ENCODE measurements around the gene OR6K6. TPM values are rescaled to one million over a fixed set of nuclear protein-coding genes. Genes with fewer than 3 reads are reported as not detected.

OR6K6 gene
- total RNA-seq, 2 donors from 2014 or later: not detected

DNA sequence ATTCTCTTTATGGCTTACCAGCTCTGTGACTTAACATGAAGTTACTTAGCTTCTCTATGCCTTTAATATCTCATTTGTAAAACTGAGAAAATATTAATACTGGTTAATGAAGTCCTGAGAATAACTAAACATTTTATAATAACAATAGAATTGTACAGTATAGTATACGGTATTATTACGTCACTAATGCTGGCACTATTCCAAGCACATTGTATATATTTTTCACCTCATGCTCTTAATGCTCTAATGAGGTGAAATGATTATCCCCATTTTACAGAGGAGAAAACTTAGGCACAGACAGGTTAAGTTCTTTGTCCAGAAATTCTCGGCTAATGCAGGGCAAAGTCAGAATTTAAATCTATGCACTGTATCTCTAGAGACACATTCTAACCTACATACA is 34.9 kb upstream of the OR6K6 start:
- Histone ChIP-seq H3K36me3 (ENCODE audit: control insufficient read depth, insufficient read depth, low read length) (no peaks in the 10 kb centered on the region), H3K4me3 (ENCODE audit: low read length) (no peak overlapping the region), H3K9ac (ENCODE audit: extremely low read depth, low read length, poor library complexity, severe bottlenecking) (no peak overlapping the region), H3K27me3 (ENCODE audit: control insufficient read depth, insufficient read depth, low read length, poor library complexity, severe bottlenecking) (no peaks in the 10 kb centered on the region), H3K9me3 (ENCODE audit: control insufficient read depth, low read length) (no peaks in the 10 kb centered on the region), H3K4me1 (ENCODE audit: control insufficient read depth, insufficient read depth, low read length) (no peaks in the 10 kb centered on the region), H3K27ac (ENCODE audit: low read depth, low read length) (no peak overlapping the region)
- 95% methylated on average over 3 of the region's 3 CpGs; no CpG with 5 or more reads in 1 of the 2 experiments for WGBS, 2 experiments (ENCODE audit: insufficient coverage in 1 of 2, insufficient read length in 1 of 2)
- Mint-ChIP-seq H3K9me3 (no peaks in the 10 kb centered on the region), H3K4me3 (no peak overlapping the region), H3K27ac (no peak overlapping the region), H3K27me3 (ENCODE audit: insufficient read depth) (no peaks in the 10 kb centered on the region), H3K4me1 (no peaks in the 10 kb centered on the region), H3K36me3 (ENCODE audit: low read depth) (no peaks in the 10 kb centered on the region)
- TF ChIP-seq CTCF (conservative IDR thresholded peaks at IDR 0.05): no peak
- DNase-seq: no peak

- H3K4me1 ChIP-seq (ENCODE audit: control insufficient read depth, insufficient read depth, low read length): no peaks in the 10 kb centered on the region
- no peak within 1 kb of the TSS for H3K9ac ChIP-seq (ENCODE audit: extremely low read depth, low read length, poor library complexity, severe bottlenecking)
- 85% methylated on average over 2 of the region's 2 CpGs; no CpG with 5 or more reads in 1 of the 2 experiments for WGBS, 2 experiments (ENCODE audit: insufficient coverage in 1 of 2, insufficient read length in 1 of 2)
- H3K4me3 ChIP-seq (ENCODE audit: low read length): no peak within 1 kb of the TSS
- H3K9me3 ChIP-seq (ENCODE audit: control insufficient read depth, low read length): no peaks in the 10 kb centered on the region
- no peaks in the 10 kb centered on the region for H3K36me3 ChIP-seq (ENCODE audit: control insufficient read depth, insufficient read depth, low read length)
- Mint-ChIP-seq H3K27ac (no peak within 1 kb of the TSS), H3K9me3 (no peaks in the 10 kb centered on the region), H3K36me3 (ENCODE audit: low read depth) (no peaks in the 10 kb centered on the region), H3K4me1 (no peaks in the 10 kb centered on the region), H3K27me3 (ENCODE audit: insufficient read depth) (no peaks in the 10 kb centered on the region), H3K4me3 (no peak within 1 kb of the TSS)
- DNase-seq: no peak
- H3K27ac ChIP-seq (ENCODE audit: low read depth, low read length): no peak within 1 kb of the TSS
- H3K27me3 ChIP-seq (ENCODE audit: control insufficient read depth, insufficient read depth, low read length, poor library complexity, severe bottlenecking): no peaks in the 10 kb centered on the region
- no peak for TF ChIP-seq CTCF (conservative IDR thresholded peaks at IDR 0.05)
Observed at GRCh38 chr1:158720620-158721019, 33.9 kb upstream of the OR6K6 start, which contains the start of gene OR6K3. Gene OR6K3, minus strand, starts transcription at chr1:158720720. Its CDS starts 2,605 bp downstream, at chr1:158718115.

- no peaks in the 10 kb centered on the region for H3K27me3 ChIP-seq (ENCODE audit: control insufficient read depth, insufficient read depth, low read length, poor library complexity, severe bottlenecking)
- Mint-ChIP-seq H3K4me3 (no peak overlapping the region), H3K9me3 (no peaks in the 10 kb centered on the region), H3K27me3 (ENCODE audit: insufficient read depth) (no peaks in the 10 kb centered on the region), H3K4me1 (no peaks in the 10 kb centered on the region), H3K36me3 (ENCODE audit: low read depth) (no peaks in the 10 kb centered on the region), H3K27ac (no peak overlapping the region)
- TF ChIP-seq CTCF (conservative IDR thresholded peaks at IDR 0.05): no peak
- no peaks in the 10 kb centered on the region for H3K9me3 ChIP-seq (ENCODE audit: control insufficient read depth, low read length)
- 93 to 100% methylated on average over 5 of the region's 5 CpGs for WGBS, 2 experiments (ENCODE audit: insufficient coverage in 1 of 2, insufficient read length in 1 of 2)
- H3K4me1 ChIP-seq (ENCODE audit: control insufficient read depth, insufficient read depth, low read length): no peaks in the 10 kb centered on the region
- no peak for DNase-seq
- H3K4me3 ChIP-seq (ENCODE audit: low read length): no peak overlapping the region
- no peaks in the 10 kb centered on the region for H3K36me3 ChIP-seq (ENCODE audit: control insufficient read depth, insufficient read depth, low read length)
- no peak overlapping the region for H3K27ac ChIP-seq (ENCODE audit: low read depth, low read length)
- H3K9ac ChIP-seq (ENCODE audit: extremely low read depth, low read length, poor library complexity, severe bottlenecking): no peak overlapping the region
Observed at GRCh38 chr1:158724442-158724841, 30.1 kb upstream of the OR6K6 start.
